ENCODE measurements around the gene CD4.

The CD4 gene

DNA sequence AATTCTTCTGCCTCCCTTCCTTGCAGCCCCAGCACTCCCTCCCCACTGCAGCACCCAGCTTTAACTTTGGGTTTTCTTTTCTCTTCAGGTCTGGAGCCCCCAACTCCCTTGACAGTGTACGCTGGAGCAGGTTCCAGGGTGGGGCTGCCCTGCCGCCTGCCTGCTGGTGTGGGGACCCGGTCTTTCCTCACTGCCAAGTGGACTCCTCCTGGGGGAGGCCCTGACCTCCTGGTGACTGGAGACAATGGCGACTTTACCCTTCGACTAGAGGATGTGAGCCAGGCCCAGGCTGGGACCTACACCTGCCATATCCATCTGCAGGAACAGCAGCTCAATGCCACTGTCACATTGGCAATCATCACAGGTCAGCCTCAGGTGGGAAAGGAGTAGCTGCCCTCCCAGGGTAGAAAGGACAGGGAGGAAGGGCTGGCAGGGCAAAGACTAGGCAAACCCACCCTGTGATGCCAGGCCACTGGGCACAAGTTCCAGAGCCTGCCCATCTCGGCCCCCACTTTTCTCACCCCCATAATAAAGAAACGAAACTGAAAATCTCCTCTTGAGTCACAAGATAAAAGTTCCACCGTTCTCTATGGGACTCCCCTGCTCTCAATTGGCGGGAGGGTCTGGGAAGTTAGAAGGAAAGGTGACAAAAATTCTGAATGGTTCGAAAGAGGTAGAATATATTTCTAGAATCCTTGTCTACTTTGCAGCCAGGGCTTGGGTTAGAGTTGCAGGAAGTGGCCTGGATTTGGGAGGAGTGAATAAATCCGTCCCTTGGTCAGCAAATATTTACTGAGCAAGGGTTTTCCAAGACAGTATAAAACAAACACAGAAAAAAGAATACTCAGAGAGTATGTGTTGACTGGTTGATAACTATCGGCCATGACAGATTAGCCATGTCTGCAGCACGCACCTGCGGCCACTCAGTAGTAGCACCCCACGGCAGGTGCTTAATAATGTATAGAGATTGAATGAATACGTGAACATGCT lies 13.8 kb upstream of the CD4 start:
- peak; percentile 57 for FAIRE-seq

GRCh38 chr12:6777386-6777785 lies 11.9 kb upstream of the CD4 start:
- DNase-seq (ENCODE audit: insufficient read length, low spot score), result no peak
- FAIRE-seq, result no peak

More for the DNA sequence above, 13.8 kb upstream of the CD4 start:
- no peak for DNase-seq (ENCODE audit: insufficient read length, low spot score)

DNA sequence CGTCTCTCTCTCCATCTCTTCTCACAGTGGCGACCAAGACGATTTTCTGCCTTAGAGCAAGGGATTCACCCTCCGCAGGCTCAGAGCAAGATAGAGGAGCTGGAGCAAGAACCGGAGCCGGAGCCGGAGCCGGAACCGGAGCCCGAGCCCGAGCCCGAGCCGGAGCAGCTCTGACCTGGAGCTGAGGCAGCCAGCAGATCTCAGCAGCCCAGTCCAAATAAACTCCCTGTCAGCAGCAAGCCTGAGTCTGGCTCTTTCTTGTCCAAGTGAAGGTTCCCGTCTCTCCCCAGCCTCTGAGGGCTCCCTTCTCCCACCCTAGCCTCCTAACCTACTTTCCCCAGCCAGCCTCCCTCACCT lies 11.1 kb upstream of the CD4 start:
- DNase-seq (ENCODE audit: insufficient read length, low spot score), result no peak
- no peak for FAIRE-seq

- peak; percentile 94 for DNase-seq (ENCODE audit: insufficient read length, low spot score)
- peak; percentile 99 for FAIRE-seq
Observed at GRCh38 chr12:6778574-6779550, 10.5 kb upstream of the CD4 start.

GRCh38 chr12:6779708-6780432 lies 9.5 kb upstream of the CD4 start:
- peak; percentile 81 for FAIRE-seq
- no peak for DNase-seq (ENCODE audit: insufficient read length, low spot score)

- no peak for DNase-seq (ENCODE audit: insufficient read length, low spot score)
- no peak for FAIRE-seq
Observed at GRCh38 chr12:6780573-6780972, 8.8 kb upstream of the CD4 start.

GRCh38 chr12:6782119-6782518 lies 7.2 kb upstream of the CD4 start:
- DNase-seq (ENCODE audit: insufficient read length, low spot score) (no peak), FAIRE-seq (no peak)

DNA sequence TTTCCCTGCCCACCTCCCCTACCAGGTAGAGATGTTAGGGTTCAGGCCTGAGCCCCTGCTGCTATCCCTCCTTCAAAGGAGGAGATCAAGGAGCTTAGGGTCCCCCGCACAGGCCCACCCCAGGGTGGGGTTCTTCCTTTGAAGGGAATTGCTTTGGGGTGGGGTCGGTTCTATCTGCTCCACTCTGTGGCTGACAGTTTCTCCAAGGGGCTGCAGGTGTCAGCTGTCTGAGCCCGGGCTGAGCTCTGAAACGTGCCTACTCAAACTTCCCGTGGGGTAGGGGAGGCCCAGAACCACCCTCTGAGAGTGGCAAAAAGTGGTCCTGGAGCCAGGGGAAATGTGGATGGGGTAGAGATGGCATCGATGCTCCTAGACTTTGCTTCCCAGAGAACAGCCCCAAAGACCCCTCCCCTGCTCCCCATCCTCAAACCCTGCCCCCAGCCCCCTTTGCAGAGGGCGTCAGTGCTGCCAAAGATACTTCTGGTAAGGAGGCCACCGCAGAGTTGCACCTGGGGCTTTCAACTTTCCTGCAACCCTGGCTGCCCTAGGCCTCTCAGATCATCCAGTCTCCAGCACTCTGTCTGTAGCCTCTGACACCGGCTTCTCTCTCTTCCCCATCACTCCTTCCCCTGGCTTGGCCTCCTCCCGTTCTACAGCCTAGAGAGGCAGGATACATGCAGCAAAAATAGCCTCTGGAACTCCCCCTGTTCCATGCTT lies 6.3 kb upstream of the CD4 start:
- no peak for FAIRE-seq

GRCh38 chr12:6783828-6784227 lies 5.5 kb upstream of the CD4 start:
- FAIRE-seq, result no peak
- no peak for DNase-seq (ENCODE audit: insufficient read length, low spot score)

More for the DNA sequence above, 6.3 kb upstream of the CD4 start:
- no peak for DNase-seq (ENCODE audit: insufficient read length, low spot score)

DNA sequence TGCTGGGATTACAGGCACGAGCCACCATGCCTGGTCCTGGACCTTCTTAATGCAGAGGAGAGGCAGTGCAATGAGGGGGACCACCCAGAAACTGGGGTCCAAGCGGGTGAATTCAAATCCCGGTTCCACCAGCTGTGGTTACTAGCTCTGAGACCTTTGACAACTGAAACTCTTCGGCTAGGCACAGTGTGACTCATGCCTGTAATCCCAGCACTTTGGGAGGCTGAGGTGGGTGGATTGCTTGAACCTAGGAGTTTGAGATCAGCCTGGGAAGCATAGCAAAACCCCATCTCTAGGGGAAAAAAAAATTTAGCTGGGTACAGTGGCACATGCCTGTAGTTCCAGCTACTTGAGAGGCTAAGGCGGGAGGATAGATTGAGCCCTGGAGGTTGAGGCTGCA lies 5.0 kb upstream of the CD4 start:
- no peak for DNase-seq (ENCODE audit: insufficient read length, low spot score)
- no peak for FAIRE-seq

GRCh38 chr12:6784761-6785160 lies 4.6 kb upstream of the CD4 start:
- FAIRE-seq (no peak), DNase-seq (ENCODE audit: insufficient read length, low spot score) (no peak)

- peak; percentile 4 for FAIRE-seq
Observed at GRCh38 chr12:6786416-6787094, 2.8 kb upstream of the CD4 start.

DNA sequence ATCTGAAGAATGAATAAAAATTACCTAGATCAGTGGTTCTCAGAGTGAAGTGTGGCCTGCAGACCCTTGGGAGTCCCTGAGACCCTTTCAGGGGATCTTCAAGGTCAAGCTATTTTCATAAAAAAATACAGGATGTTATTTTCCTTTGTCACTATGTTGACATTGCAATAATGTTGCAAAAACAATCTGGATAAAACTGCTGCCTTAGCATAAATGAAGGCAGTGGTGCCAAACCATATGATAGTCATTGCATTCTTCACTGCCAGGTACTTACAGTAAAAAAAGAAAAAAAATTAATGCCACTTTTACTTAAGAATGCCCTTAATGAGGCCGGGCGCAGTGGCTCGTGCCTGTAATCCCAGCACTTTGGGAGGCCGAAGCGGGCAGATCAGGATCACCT lies 2.0 kb upstream of the CD4 start:
- FAIRE-seq, result no peak

More at GRCh38 chr12:6786416-6787094, 2.8 kb upstream of the CD4 start:
- no peak for DNase-seq (ENCODE audit: insufficient read length, low spot score)

GRCh38 chr12:6790496-6791150 lies 1.3 kb downstream of the CD4 start:
- DNase-seq (ENCODE audit: insufficient read length, low spot score) (no peak), FAIRE-seq (no peak)

More for the DNA sequence above, 2.0 kb upstream of the CD4 start:
- no peak for DNase-seq (ENCODE audit: insufficient read length, low spot score)

DNA sequence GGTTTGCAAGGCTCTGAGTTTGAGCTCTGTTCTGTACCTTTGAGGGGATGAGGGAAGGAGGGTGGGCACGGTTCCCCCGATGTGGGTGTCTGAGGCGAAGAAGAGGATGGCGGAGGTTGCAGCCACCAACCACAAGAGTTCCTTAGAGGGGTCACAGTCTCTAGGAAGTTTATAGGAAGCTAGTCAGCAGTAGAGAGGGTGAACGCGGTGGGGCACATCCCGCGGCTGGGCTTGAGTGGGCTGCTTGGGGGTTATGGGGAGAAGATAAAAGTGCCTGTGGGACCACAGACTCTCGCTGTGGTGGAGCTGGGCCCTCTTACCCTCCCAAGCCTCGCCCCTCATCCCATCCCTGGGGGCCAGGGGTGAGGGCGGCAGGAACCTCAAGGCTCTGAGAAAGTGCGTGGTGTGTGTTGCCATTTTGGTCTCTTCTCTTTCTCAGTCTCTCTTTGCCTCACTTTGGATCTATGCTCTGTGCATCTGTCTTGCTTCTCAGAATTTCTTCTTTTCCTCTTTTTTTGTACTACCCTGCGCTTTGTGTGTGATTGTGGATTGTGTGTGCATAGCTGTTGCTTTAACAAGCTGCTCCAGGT lies 2.7 kb downstream of the CD4 start:
- no peak for DNase-seq (ENCODE audit: insufficient read length, low spot score)

DNA sequence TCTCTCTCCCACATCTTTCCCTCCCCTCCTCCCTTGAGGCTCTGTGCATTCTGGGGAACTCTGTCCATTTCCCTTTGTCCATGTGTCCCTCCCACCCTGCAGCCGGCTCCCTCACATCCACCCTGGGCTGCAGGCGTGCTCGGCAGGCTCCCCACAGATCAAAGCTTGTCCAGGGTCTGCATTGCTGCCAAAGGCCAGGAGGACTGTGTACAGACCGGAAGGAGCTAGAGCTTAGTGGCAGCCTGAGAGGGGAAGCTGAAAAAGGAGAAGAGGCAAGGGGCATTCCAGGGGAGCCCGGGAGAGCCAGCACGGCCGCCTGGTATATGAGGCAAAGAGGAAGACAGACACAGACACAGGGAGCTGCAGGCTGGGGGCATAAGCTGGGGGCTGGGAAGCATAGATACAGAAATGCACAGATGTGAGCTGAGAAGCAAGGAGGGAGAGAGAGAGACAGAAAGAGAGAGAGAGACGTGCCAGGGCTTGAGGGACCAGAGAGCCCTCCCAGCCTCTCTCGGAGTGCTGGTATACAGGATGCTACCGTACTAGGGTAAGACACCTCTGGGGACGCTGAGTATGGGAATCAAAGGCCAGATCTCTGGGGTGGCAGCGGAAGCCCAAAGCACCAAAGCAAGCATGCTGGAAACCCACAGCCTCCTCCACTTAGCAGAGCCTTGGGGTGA lies 3.3 kb downstream of the CD4 start:
- FAIRE-seq (no peak), DNase-seq (ENCODE audit: insufficient read length, low spot score) (no peak)

More for the DNA sequence above, 2.7 kb downstream of the CD4 start:
- no peak for FAIRE-seq

DNA sequence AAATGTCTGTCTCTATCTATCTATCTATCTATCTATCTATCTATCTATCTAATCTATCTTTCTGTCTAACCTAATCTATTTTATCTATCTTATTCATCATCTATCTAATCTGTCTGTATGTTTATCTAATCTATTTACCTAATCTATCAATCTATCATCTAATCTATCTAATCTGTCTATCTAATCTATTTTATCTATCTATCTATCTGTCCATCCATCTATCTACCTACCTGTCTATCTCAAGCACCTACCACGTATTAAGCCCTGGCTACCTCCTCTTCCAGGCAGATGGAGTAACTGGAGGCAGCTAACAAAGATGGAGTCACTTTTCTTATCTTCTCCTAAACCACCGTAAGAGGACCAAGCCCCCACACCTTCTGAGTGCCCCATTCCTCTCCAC lies 5.8 kb downstream of the CD4 start:
- FAIRE-seq, result no peak
- no peak for DNase-seq (ENCODE audit: insufficient read length, low spot score)

DNA sequence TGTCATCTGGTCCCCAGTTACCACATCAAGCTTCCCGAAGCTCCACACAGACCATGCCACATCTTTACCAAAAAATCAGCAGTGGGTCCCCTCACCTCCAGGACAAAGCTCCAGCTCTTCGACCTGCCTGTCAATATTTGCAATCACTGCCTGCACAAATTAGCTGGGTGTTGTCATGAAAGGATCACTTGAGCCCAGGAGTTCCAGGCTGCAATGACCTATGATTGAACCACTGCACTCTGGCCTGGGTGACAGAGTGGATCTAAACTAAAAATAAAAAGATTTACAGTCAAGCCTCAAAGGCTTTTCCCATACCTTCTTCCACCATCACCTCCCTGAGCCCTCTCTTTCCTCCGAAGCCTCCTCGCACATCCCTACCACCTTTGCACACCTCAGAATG lies 7.2 kb downstream of the CD4 start:
- FAIRE-seq, result no peak
- no peak for DNase-seq (ENCODE audit: insufficient read length, low spot score)
